Spleen (tissue), 7 donors: ENCODE measurements around the gene VPS54.

Source experiments
- POLR2A ChIP-seq, 3 donors: fragments of 450-650 bp; IDR thresholded peaks; one replicate each; pipeline ENCODE4 v1.5.1; 2017; ENCODE audit warnings: antibody characterized with exemption in 3 of 3, mild to moderate bottlenecking in 1 of 3
- TF ChIP-seq, protein P1 (sequence below), 11 experiments: fragments of 200-600 bp in 7 of 11; fragments of 450-650 bp in 4 of 11; sonication (generic) in 4 of 11; IDR thresholded peaks in 8 of 11; conservative IDR thresholded peaks in 3 of 11; 1 replicate in 7 of 11; 2 replicates in 4 of 11; pipeline versions ENCODE4 v1.4.0 to v1.8.0; 2016 to 2021; ENCODE audit warnings: antibody characterized with exemption in 11 of 11, inconsistent platforms in 4 of 11, mild to moderate bottlenecking in 1 of 11
- donor health status: DM: no; HTN: no; CAD: no; lungs with moderate emphysema.
- donor health status: DM: no; HTN: no; CAD: no.
- donor health status: DM: no; HTN: no; CAD: no.

GRCh38 chr2:63891488-63892030 lies 127.7 kb downstream of the VPS54 start:
- TF ChIP-seq, protein P1, sequence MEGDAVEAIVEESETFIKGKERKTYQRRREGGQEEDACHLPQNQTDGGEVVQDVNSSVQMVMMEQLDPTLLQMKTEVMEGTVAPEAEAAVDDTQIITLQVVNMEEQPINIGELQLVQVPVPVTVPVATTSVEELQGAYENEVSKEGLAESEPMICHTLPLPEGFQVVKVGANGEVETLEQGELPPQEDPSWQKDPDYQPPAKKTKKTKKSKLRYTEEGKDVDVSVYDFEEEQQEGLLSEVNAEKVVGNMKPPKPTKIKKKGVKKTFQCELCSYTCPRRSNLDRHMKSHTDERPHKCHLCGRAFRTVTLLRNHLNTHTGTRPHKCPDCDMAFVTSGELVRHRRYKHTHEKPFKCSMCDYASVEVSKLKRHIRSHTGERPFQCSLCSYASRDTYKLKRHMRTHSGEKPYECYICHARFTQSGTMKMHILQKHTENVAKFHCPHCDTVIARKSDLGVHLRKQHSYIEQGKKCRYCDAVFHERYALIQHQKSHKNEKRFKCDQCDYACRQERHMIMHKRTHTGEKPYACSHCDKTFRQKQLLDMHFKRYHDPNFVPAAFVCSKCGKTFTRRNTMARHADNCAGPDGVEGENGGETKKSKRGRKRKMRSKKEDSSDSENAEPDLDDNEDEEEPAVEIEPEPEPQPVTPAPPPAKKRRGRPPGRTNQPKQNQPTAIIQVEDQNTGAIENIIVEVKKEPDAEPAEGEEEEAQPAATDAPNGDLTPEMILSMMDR (IDR thresholded peaks at IDR 0.05 in 8 of 11, conservative IDR thresholded peaks at IDR 0.05 in 3 of 11) = no peak
- no peak for TF ChIP-seq POLR2A (IDR thresholded peaks at IDR 0.05)
